Colon (tissue), 2 donors: ENCODE results near the gene CMTM7.
"Not testable (repeated sequence)": the region's sequence is repeated elsewhere in the genome, so short reads cannot be mapped to it uniquely, and the experiment has no call there.

Experiments used
- FAIRE-seq: peaks from 2 replicates; lab custom pipeline; 2012; peaks lifted over from hg19 to GRCh38; lab: Jason Lieb, UNC
- donor health status: control.
- donor health status: control.

Gene CMTM7

DNA sequence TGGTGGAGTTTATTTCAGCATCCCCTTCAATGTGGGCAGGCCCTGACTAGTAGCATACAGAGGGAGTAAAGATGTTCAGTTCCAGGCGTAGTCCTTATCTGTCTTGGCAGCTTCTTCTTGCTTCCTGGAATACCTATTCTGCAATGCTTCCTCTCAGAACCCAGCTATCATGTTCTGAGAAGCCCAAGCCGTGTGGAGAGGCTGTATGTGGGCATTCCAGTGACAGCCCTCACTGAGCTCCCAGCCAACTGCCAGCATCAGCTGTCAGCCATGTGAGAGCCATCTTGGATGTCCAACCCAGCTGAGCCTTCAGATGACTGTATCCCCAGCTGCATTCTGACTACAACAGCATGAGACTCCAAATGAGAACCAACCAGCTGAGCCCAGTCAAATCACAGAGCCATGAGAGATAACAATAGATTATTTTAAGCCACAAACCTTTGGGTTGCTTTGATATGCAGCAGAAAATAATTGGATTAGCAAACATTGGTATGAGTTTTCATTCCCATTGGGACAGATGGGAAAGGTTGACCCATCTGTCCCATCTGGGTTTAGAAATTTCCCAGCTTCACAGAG lies 8.4 kb upstream of the CMTM7 start:
- FAIRE-seq = no peak

DNA sequence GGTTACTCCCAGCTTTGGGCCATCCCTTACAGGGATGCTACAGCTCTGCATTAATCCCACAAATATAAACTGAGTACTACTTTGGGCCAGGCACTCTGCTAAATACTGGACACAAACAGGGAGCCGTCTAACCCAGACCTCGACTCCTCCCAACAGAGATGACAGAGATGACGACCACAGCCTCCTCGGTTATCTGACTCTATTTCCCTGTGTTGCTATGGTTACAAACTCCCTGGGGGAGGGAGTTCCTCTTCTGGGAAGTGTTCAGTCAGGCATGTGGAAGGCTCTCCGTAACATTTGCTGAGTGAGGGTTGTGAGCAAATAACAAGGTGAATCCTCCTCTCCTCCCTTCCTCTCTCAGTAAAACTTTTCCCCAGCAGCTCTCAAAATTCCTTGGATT lies 6.7 kb upstream of the CMTM7 start:
- FAIRE-seq = no peak

DNA sequence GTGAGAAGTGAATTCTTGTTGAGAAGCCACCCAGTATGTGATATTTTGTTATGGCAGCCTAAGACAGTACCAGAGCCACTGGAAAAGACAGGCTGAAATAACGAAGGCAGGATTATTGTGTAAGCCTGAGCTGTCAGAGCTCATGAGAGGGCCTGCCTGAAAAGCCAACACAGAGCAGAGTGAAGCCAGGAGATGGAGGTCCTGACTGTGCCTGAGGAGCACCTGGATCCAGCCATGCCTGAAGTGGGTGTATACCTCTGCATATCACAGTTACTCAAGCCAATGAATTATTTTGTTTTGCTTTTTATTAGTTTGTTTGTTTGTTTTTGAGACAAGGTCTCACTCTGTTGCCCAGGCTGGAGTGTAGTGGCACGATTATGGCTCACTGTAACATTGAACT lies 4.1 kb upstream of the CMTM7 start:
- FAIRE-seq = no peak

DNA sequence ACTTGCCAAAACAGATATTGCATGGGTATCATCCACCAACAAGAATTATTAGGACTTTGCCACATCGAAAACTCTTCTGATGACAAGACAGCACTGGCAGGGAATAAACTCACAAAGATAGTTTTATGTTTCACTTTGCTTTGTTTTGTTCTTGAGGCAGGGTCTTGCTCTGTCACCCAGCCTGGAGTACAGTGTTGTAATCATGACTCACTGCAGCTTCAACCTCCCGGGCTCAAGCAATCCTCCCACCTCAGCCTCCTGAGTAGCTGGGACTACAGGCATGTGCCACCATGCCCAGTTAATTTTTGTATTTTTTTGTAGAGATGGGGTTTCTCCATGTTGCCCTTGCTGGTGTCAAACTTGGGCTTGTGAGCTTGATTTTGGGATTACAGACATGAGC lies 2.1 kb upstream of the CMTM7 start:
- FAIRE-seq = not testable (repeated sequence)

DNA sequence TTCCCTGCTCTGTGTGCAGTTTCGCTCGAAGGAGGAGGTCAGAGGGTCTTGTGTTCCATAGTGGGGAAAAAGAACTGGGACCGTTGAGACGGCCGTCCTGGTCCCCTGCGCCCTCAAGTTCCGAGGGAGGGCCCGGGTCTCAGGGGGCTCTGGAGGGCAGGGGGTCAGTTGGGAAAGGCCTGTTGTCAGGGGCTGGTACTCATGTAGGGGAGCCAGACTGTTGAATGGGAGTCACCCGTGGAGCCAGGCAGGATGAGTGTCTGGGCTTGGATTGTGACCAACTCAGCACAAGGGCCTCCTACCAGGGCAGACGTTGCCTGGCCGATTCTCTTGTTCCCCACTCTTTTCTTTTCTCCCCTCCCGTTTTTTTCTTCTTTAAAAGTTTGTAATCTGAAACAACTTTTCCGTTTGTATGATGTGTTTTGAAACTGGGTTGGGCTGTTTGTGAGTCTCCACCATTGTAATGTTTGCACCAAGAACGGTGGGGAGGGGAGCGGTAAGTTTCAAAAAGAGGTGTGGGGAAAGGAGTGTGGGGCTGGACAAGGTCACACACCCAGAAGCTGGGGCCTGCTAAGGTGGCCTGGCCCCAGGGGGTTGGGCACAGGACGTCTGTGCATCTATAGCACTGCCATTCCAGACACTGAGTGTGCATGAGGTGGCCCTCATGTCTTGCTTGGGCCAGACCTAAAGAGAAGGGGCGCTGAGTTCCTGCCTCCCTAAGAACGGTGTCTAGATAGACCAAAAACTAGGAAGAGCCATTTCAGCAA lies 1.1 kb downstream of the CMTM7 start:
- no peak for FAIRE-seq

- no peak for FAIRE-seq
Observed at GRCh38 chr3:32395496-32395895, 3.8 kb downstream of the CMTM7 start.

DNA sequence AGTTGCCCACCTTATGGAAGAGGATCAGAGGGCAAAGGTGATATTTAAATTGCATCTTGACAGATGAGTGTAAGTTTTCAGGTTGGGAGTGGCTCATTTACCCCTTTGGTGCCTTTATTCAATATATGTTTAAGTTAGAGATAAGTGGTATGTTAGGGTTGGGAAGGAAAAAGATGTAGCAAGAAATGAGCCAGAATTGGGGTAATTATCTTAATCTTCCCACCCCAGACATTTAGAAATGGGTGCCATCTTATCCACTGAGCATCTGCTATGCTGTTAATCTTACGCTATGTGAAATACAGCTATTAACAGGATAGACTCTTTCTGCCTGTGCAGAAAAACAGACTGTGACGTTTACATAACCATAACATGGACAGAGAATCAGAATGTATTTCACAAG lies 6.3 kb downstream of the CMTM7 start:
- no peak for FAIRE-seq

DNA sequence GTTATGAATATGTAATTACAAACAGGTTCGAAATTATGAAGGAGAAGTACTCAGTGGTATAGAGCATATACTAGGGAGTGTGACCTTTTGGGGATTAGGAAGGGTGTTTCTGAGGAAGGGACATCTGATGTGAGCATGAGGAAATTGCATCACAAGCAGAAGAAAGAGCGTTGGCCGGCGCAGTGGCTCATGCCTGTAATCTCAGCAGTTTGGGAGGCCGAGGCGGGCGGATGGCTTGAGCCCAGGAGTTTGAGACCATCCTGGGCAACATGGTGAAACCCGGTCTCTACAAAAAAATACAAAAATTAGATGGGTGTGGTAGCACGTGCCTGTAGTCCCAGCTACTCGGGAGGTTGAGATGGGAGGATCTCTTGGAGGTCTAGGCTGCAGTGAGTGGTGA lies 6.9 kb downstream of the CMTM7 start:
- FAIRE-seq = no peak

DNA sequence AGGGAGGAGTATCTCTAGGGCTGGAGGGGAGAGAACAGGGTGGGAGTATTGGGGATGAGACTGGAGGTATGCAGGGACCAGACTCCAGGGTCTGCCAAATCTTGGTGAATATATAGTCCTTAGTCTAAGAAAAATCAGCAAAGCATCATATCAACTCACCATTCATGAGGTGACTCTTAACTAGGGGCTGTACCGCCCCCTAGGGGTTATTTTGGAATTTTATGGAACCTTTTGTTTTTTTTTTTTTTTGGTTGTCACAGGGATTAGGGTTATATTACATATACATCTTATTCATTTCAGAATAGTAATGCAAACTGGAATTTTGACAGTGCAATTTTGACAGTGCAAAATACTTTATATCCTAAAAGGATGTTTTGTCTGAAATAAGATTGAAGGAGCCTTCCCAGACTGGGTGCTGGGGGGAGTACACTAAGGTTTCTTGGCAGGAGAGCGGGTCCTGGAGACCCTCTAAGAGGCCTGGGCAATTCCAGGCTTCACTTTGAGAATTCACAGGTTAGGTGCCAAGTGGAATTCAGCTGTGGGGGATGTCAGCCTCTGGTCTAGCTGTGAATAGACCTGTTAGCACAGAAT lies 7.5 kb downstream of the CMTM7 start:
- peak; percentile 18 for FAIRE-seq

DNA sequence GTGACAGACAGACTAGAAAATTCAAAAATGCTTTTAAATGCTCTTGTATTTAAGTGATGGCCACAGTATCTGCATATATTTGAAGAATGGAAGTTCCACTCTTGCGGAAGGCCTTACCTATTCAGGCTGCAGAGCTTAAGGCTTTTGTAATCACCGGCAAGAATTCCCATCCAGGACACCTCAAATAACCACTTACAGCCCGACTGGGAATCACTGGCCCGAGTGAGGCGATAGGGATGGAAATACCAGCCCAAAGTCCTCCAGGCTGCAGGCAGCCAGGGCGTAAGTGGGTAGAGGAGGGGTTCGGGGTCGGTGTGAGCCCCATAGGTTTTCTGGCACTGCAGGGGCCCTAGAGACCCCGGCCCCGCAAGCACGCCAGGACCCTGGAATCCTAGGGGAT lies 9.5 kb downstream of the CMTM7 start:
- no peak for FAIRE-seq

- FAIRE-seq = no peak
Observed at GRCh38 chr3:32401556-32402081, 10.0 kb downstream of the CMTM7 start.

DNA sequence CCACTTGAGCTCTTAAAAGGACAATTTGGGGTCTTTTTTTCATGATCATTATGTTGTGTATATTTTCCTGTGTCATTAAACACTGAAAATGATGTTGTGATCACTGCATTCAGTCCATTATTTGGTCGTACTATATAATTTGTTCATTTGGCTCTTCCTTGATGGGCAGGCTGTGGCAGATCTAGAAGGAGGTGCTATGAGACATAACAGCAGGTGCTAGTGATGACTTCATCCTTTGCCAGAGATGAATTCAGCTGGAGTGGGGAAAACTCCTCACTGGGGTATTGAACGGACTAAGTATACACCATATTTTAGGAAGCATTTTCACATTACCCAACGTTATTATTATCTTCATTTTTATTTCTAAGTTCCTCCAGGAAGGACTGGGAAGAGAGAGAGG lies 12.0 kb downstream of the CMTM7 start:
- no peak for FAIRE-seq

GRCh38 chr3:32404714-32405113 lies 13.1 kb downstream of the CMTM7 start:
- no peak for FAIRE-seq

GRCh38 chr3:32405155-32405554 lies 13.5 kb downstream of the CMTM7 start:
- FAIRE-seq = no peak

- FAIRE-seq = no peak
Observed at GRCh38 chr3:32405711-32406323, 14.2 kb downstream of the CMTM7 start.

- FAIRE-seq = no peak
Observed at GRCh38 chr3:32406486-32407408, 15.1 kb downstream of the CMTM7 start.

- FAIRE-seq = no peak
Observed at GRCh38 chr3:32410367-32411246, 19.0 kb downstream of the CMTM7 start.

DNA sequence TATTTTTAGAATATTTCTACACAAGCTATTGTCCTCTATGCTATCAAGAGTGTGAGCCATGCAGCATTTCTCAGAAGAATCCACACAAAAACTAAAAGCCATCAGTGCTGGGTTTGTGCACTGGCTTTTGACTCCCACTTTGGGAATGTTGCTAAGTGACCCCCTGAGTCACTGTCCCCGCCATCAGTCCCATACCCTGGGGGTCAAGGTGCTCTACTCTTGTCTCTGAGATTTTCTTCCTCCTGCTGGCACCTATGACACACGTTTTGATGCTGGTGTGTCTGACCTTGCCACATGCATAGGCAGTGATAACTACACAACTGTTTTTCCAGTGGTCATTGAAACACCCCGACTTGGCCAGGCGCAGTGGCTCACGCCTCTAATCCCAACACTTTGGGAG lies 19.8 kb downstream of the CMTM7 start:
- FAIRE-seq = no peak

GRCh38 chr3:32412887-32413286 lies 21.2 kb downstream of the CMTM7 start:
- FAIRE-seq = no peak

DNA sequence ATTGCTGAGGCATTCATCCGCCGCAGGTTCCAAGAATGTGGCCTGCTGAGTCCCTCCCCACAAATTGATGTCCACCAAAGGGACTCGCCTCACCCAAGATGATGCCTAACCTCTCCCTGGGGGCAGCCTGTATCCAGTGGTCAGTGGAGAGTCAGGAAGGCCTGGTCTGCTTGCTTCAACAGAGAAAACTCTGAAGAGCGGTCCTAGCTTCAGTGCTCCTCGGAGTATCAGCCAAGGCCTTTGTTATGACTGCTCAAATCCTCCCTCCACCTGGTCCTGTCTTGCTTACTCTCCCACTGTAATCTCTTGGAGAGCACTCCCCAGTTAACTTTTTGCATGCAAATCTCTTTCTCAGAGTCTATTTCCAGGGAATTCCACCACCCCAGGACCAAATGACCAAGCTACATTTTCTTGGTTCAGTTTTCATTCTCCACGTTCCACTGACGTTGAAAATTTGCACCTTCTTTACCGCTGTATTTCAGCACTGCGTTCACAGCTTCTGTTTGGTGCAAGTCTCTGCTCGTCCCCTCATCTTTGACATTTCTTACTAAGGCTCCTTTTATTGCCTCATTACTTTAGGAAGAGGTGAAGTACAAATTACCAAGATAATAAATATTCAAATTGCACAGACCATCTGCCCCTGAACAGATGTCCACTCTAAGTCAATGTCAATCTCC lies 22.3 kb downstream of the CMTM7 start:
- no peak for FAIRE-seq
